Measurements from ENCODE around the gene POC1B.

The POC1B gene

GRCh38 chr12:89538897-89539296 is 13.1 kb upstream of the POC1B start:
- no peak for DNase-seq

GRCh38 chr12:89537389-89537788 is 11.5 kb upstream of the POC1B start:
- no peak for DNase-seq

DNA sequence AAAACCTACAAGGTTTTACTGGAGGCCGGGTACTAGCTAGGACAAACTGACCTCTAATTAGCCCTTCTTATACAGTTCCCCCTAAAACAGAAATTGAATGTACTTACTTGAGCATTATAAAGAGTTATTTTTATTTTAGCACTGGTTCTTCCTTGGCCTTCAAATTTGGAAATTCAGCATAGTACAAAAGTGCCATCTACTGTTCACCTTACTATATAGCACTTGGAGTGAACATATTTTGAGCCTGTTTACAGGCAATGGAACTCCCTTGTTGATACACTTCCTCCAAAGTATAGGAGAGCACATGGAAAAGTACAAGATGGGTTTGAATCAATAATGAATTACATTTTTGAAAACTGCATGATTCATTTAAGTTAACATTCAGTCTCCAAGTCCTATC is 3.9 kb upstream of the POC1B start:
- peak; percentile 71 for DNase-seq

GRCh38 chr12:89528434-89528833 is 2.6 kb upstream of the POC1B start:
- DNase-seq = no peak

DNA sequence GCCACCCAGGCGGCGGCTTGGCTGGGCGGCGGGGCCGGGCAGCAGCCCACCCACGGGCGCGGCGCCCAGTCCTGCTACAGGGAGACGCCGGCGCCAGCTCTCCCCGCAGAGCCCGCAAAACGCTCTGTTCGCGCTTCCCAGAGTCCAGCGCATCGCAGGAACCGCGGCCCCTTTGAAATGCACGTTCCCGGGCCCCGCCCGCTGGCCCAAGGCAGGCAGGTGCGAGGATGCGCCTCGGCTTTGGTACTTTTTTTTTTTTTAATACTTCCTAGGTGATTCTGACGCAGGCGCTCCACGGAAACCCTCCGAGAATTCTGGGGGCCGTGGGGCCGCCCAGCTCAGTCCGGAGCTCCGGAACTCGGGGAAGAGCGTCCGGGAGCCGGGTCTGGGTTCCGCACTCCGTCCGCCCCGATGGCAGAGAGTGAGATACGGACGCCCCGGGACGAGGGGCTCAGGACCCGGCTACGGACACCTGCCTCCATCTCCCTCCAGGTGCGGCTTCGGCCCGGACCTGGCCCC is 483 bp downstream of the POC1B start:
- peak; percentile 57 for DNase-seq

DNA sequence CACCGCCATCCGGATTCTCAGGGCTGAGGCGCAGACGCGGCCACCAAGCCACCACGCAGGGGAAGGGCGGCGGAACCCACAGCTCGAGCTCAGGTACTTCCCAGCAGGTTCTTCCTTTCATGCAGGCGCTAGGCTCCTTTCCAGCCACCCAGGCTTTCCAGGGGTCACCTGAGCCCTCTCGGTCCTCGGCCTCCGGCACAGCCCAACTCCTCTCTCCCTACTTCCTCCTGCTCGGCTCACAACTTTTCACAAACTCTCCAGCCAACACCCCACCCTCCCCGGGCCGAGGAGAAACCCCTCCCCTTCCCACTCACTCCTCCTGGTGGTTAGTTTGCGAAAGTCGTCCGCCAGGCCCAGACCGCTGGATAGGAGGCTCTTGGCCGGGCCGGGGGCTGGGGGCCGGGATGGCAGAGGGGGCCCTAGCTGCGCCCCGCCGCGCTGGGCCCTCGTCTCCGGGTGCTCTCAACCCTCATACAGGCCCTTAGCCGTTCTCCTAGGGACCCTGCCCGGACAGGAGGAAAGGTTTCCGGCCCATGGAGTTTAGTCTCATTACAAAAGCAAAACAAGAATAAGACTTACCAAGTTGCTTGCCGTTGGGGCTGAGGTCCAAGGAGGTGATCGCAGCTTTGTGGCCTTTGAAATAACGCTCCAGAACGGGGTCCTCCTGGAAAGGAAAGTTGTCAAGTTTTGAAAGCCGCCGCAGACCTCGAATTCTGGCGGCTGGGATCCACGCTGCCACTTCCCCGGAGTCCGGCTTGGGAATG is 1.1 kb downstream of the POC1B start, which contains the start of gene GALNT4:
Gene GALNT4, minus strand, starts transcription at position 256 of the 764 bp plus-strand sequence. Its CDS starts 247 bp downstream, at position 9.
- DNase-seq = peak; percentile 82

DNA sequence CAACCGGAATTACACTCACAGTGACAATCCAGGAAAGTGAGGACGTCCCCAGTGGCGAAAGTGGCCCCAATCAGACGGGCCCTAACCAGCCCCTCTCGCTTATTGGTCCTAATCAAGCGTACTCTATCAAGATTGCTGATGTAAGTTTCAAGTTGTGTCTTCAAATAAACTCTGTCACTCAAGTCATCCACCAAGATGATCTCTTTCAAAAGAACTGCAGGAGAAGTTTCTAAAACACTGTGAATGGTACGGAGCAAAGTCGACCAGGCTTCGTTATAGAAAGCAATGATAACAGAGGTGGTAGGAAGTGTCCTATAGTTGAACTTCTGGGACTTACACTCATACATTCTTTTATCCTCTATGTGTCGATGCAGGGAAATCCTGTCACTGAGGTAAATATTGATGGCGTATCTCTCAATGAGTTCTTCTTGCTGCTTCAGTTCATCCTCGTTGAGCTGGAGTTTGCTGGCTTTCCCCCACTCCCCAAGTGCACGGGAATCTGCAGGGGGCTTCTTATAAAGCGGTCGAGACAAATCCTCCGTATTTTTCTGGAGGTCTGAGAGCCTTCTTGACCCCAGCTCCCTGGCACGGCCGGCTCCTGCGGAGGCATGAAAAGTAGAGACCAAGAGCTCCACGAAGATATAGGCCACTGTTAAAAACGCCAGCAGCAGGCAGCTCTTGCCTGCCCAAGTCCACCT is 1.9 kb downstream of the POC1B start:
- DNase-seq = no peak

GRCh38 chr12:89523393-89523792 is 2.5 kb downstream of the POC1B start:
- DNase-seq = no peak

- no peak for DNase-seq
Measured at GRCh38 chr12:89521364-89522223, 4.3 kb downstream of the POC1B start.

- DNase-seq = no peak
Measured at GRCh38 chr12:89517720-89518119, 8.1 kb downstream of the POC1B start.

DNA sequence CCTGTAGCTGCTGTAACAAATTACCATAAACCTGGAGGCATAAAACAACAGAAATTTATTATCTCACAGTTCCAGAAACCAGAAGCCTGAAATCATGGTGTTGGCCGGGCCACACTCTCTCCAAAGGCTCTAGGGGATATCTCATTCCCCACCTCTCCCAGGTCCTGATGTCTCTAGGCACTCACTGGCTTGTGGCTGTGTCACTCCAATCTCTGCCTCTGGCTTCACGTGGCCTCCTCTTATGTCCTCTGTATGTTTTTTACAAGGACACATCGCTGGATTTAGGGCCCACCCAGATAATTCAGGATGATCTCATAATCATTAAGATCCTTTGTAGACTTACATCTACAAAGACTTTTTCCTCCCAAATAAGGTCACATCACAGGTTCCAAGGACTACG is 9.2 kb downstream of the POC1B start:
- no peak for DNase-seq

DNA sequence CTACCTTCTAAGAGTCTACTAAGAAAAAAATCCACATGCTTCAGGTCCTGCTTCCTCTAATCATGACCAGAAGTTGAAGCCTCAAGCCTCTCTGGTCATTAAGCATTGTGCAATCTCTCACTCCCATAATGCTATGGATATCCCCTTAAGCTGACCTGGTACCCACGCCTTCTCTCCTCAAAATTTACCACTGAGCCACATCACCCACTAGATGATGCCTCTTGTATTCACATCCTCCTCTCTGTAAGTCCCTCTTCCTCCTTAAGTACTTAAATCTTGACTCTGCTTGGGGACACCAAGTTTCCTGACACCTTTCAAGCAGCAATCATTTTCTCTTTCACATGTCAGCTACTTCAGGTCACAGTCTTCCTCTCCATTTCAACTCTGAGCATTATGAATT is 11.1 kb downstream of the POC1B start:
- DNase-seq = no peak

DNA sequence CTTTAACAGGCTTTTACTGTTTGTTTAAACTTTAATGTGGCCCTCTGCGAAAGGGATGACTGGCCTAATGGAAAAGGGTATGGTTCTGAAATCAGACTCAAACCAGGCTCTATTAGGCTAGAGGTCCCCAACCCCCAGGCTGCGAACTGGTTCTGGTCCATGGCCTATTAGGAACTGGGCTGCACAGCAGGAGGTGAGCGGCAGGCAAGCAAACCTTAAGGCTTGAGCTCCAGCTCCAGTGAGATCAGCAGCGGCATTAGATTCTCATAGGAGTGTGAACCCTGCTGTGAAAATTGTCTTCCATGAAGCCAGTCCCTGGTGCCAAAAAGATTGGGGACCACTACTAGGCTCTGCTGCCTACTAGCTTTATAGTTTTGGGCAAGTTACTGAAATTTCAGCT is 12.3 kb downstream of the POC1B start:
- no peak for DNase-seq

DNA sequence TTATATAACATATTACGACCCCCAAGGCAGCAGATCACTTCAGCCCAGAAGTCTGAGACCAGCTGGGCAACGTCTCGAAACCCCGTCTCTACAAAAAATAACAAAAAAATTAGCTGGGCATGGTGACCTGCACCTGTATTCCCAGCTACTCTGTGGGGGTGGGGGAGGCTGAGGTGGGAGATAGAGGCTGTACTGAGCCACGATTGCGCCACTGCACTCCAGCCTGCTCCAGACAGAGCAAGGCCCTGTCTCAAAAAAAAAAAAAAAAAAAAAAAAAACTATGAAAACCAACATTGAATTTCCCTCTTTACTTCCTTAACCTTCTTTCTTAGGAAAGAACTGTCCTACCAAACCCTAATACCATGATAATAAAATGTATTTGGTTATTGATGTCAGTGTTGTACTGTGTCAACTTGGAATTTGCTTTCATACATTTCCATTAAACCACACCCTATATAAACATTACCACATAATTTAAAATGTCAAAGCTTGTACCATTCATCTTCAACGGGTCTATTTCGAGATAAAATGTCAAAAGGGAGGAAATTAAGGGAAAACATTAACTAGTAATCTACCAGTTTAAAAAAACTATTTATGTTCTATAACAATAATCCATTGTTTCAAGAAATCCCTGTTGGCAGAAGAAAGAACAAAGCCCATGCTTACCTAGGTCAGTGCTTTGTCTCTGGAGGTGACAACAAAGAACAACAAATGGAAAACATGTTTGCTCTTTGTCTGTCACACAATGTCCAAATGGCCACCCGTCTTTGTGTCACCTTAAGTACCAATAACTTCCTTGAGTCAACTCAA is 18.6 kb downstream of the POC1B start:
- DNase-seq = no peak

DNA sequence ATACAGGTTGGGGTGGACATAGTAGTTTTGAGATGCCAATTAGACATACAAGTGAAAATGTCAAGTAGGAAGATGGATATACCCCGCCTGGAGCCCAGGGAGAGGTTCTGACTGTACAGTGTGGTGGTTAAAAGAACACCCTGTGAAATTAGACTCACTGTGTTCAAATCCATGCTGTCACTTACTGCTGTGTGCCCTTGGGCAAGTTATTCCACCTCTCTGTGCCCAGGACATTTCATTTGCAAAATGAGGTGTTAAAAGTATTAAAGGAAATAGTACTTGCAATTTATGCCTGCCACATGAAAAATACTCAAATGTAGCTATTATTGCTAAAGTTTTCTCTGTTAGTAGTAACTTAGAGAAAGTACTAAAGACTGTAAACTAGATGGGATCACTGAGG is 19.8 kb downstream of the POC1B start:
- DNase-seq = no peak

- no peak for DNase-seq
Measured at GRCh38 chr12:89504560-89505346, 21.1 kb downstream of the POC1B start.

DNA sequence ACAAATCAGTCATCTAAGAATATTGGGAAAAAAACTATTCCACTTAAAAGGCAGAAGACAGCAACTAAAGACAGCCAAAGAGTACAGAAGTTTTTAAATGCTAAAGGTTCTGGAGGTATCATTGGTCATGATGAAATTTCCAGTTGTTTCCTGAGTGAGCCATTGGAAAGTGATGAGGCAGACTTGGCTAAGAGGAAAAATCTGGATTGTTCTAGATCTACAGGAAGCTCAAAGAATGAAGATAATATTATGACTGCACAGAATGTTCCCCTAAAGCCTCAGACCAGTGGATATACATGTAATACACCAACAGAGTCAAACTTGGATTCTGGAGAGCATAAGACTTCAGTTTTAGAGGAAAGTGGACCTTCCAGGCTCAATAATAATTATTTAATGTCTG is 24.1 kb downstream of the POC1B start:
- DNase-seq = no peak

DNA sequence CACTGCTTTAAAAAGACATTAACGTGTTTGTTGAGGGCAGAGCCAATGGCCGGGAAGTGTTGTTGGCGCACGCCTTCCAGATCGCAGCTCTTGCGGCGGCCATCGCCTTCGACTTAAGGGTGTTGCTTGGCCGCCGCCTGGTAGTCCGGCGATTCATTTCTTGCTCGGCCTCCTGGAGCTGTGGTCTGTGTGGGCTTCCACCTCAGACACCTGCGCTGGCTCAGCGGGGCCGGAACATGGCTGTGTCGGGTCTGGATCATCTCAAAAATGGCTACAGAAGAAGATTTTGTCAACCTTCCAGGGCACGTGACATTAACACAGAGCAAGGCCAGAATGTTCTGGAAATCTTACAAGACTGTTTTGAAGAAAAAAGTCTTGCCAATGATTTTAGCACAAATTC is 26.0 kb downstream of the POC1B start:
- DNase-seq = no peak

DNA sequence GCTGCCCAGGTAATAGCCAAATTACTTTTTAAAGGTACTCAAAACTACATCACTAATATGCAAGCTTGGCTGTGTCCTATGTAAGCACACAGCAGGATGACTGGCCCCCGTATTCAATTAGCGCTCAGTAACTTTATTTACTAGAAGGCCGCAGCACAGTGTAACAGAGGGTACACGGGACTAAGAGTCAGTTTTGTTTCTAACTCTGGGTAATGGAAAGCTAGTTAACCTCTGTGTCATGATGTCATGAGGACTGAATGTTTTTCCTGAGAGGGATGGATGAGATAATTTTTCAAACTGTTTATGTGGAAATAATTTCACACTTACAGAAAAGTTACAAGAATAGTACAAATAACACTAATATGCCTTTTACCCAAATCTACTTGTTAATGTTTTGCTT is 28.4 kb downstream of the POC1B start:
- DNase-seq = no peak

DNA sequence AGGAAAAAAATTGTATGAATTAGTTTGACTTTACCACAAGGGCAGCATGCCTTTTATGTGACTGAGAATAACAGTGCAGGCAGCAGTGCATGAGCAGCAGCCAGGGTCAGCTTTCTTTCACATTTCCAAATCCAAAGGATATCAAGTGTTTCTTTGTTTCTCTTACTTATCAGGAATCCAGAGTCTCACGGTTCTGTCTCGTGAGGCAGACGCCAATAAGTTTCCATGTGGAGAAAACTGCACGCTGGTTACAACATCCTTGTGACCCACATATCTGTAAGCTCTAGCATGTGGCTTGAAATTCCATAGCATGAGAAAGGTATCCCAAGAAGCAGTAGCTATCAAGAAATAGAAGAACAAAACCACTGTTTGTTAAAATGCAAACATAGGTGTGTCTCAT is 28.8 kb downstream of the POC1B start:
- DNase-seq = no peak

- peak; percentile 15 for DNase-seq
Measured at GRCh38 chr12:89494411-89495231, 31.2 kb downstream of the POC1B start.
